ENCODE measurements around the gene RFT1. TPM values are rescaled to one million over a fixed set of nuclear protein-coding genes. Genes with fewer than 3 reads are reported as not detected.

RFT1 gene
- 10 to 100 TPM in 3 of 4 donors, 1 to 10 TPM in 1; 8.6 to 16.1 (median 15.5) TPM for total RNA-seq

DNA sequence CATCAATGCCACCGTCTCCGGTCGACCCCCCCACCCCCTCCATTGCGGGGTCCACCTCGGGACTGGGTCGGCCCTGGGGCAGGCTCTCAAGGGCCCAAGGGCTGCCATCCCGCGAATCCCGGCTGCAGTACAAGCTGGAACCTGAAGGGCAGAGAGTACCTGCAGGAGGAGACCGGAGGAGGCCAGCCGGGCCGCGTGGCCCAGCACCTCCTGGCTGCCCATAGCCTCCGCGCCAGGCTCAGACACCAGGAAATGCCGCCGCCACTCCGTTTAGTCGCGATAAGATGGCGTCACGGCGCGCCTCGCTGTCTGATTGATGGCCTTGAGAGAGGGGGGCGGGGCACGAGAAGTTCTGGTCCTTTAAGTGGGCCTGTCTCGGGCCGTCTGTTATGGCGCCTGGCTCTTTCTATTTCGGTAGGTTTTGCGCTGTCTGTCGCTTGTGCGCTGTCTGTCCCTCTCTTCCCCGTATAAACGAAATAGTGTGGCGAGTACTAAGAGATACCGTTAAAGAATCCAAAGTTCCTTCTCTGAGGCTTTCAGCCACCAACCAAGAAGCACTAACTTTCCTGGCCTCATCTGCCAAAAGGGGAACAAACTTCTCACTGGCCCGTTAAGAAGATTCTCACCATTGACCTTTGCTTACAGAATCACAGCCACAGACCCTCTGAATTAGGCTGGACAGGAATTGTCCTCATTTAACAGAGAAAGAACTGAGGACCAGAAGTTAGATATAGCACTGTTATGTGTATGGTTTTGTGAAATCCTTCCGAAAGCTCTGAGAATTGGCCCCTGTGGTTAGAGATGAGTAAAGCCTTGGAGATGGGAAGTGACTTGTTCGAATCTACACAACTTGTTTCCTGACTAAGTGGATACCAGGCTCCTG is at the start of gene RFT1:
Gene RFT1 (minus strand): TSS at position 257 of the 883 bp plus-strand sequence. CDS start 35 bp downstream, at position 222.
- 1 to 3% methylated on average over 25 to 38 of the region's 41 CpGs for WGBS, 2 donors
- H3K4me3 ChIP-seq (ENCODE audit: low read depth, poor library complexity, severe bottlenecking): peak within 1 kb of the TSS; percentile 93
- intact Hi-C loops (cut with DNase I; ENCODE audit: low total_unique reads): loop anchor here (5.0 kb wide), 1 partner anchor 67 kb away; no protein-coding TSS in a partner anchor
- peak; percentile 98 to 100 for DNase-seq (ENCODE audit: low spot score in 2 of 2)
- no peak for TF ChIP-seq CTCF (IDR thresholded peaks at IDR 0.05)

DNA sequence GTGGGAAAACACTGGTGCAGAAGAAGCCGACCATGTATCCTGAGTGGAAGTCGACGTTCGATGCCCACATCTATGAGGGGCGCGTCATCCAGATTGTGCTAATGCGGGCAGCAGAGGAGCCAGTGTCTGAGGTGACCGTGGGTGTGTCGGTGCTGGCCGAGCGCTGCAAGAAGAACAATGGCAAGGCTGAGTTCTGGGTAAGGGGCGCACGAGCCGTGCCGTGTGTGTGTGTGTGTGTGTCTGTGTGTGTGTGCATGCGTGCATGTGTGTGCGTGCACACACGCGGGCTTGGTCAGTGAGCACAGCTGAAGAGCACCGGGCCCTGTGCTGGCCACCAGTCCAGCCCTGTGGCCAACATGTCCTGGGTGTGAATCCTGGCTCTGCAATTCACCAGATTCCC is 49.3 kb upstream of the RFT1 start:
- WGBS, 2 donors: 89 to 92% methylated on average over 20 of the region's 20 CpGs

DNA sequence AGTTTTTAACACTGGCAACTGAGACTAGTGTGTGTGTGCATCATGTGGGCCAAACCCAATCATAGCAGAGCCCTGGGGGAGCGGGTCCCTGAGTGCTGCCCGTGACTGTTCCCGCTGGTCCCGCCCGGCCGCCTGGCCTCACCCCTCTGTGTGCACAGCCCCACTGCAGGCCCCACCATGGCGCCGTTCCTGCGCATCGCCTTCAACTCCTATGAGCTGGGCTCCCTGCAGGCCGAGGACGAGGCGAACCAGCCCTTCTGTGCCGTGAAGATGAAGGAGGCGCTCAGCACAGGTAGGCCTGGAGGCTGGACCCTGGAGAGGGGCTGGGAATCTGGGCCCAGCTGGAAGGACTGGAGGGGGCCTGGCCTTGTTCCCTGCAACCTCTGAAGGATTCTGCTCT is 48.0 kb upstream of the RFT1 start:
- TF ChIP-seq CTCF (IDR thresholded peaks at IDR 0.05) (no peak), POLR2A (IDR thresholded peaks at IDR 0.05) (no peak)
- 92% methylated on average over 14 to 15 of the region's 15 CpGs for WGBS, 2 donors
- intact Hi-C loops (cut with DNase I; ENCODE audit: low total_unique reads): no loop called here
- DNase-seq (ENCODE audit: low spot score in 2 of 2): no peak
- no peak overlapping the region for H3K4me3 ChIP-seq (ENCODE audit: low read depth, poor library complexity, severe bottlenecking)

More for the DNA sequence above, 49.3 kb upstream of the RFT1 start:
- TF ChIP-seq POLR2A (IDR thresholded peaks at IDR 0.05): no peak
- no peak for TF ChIP-seq CTCF (IDR thresholded peaks at IDR 0.05)
- intact Hi-C loops (cut with DNase I; ENCODE audit: low total_unique reads): no loop called here
- no peak overlapping the region for H3K4me3 ChIP-seq (ENCODE audit: low read depth, poor library complexity, severe bottlenecking)
- no peak for DNase-seq (ENCODE audit: low spot score in 2 of 2)

GRCh38 chr3:53175613-53176540 is 45.6 kb upstream of the RFT1 start:
- 83 to 85% methylated on average over 8 to 9 of the region's 9 CpGs for WGBS, 2 donors
- intact Hi-C loops (cut with DNase I; ENCODE audit: low total_unique reads): no loop called here
- no peak for DNase-seq (ENCODE audit: low spot score in 2 of 2)
- TF ChIP-seq POLR2A (IDR thresholded peaks at IDR 0.05): no peak
- no peak for TF ChIP-seq CTCF (IDR thresholded peaks at IDR 0.05)
- no peak overlapping the region for H3K4me3 ChIP-seq (ENCODE audit: low read depth, poor library complexity, severe bottlenecking)

DNA sequence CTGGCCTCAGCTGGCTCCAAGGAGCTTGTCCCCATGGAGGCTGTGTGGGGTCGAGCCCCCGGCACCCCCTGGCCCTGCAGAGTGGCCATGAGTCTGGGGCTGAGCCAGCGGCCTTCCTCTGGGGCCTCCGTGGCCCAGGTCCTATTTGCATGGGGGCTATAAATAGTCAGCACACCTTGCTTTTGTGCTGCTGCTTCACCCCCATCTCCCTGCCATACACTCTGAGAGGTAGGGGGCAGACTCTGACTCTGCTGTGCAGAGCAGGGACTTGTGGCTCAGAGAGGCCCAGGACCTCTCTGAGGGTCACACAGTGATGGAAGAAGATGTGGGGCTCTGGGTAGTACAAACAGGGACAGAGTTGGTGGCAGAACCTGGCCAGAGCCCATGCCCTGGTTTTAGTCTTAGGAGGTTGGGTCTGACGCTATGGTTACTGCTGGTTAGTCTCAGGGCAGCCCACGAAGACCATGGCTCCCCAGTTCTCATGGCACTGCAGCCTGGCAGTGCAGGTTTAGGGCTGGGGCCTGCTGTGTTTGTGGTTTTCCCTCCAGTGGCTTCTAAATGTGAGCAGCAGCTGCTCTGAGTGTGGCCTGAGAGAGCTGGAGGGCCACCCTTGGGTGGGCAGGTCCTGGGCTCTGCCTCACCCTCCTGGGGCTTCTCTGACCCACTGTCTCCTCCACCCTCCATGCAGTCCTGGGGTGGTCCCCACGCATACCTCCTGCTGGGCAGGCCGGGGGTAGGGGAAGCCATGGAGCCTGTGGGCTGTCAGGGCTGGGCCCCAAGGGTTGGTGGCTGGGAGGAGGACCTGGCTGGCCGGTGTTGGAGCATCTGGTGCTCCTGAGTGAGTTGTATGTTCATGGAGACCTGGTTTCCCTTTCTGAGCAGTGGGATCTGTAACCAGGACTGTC is 44.4 kb upstream of the RFT1 start:
- H3K4me3 ChIP-seq (ENCODE audit: low read depth, poor library complexity, severe bottlenecking): no peak overlapping the region
- DNase-seq (ENCODE audit: low spot score in 2 of 2): no peak
- TF ChIP-seq POLR2A (IDR thresholded peaks at IDR 0.05): no peak
- TF ChIP-seq CTCF (IDR thresholded peaks at IDR 0.05): no peak
- WGBS, 2 donors: 58 to 73% methylated on average over 4 to 9 of the region's 9 CpGs
- intact Hi-C loops (cut with DNase I; ENCODE audit: low total_unique reads): no loop called here

All from lower leg skin (tissue), 4 donors.